A549 treated with DMSO at 1 μM for 4 hours (cell line): ENCODE results near the gene MTO1. TPM values are rescaled to one million over a fixed set of nuclear protein-coding genes. Genes with fewer than 3 reads are reported as not detected.

ENCODE experiments used
- total RNA-seq: library from RNA; stranded (reverse); fragments of 200-300 nt; extraction: Qiagen RNA extraction; gene quantifications from 5 replicates; pipeline ENCODE4 v1.2.3, GENCODE V29; 2022; ENCODE audit warnings: low read depth

The MTO1 gene
- 10.1 to 12.9 TPM (median 12.0 TPM) in 5 replicates for total RNA-seq

GRCh38 chr6:73461537-73462350, at the start of gene MTO1:
Gene MTO1 (plus strand): TSS chr6:73461737. CDS start chr6:73461855, 118 bp downstream.

GRCh38 chr6:73452107-73452461, 9.5 kb upstream of the MTO1 start, which contains the start of gene CGAS:
Gene CGAS (minus strand): TSS chr6:73452297. CDS start chr6:73452181, 116 bp downstream.

GRCh38 chr6:73520688-73521350, 59.3 kb downstream of the MTO1 start, which contains the start of gene EEF1A1:
Gene EEF1A1 (minus strand): TSS chr6:73521032. CDS start chr6:73520026, 1,006 bp downstream.

Other genes starting within 250 kb of the MTO1 start
- 0.20 to 0.81 TPM (median 0.35 TPM) in 4 of 5 replicates, not detected in the other for gene KHDC1L, start 236.2 kb upstream of the MTO1 start, total RNA-seq
- 3.0 to 4.6 TPM (median 4.0 TPM) in 5 replicates for gene KHDC1, start 198.5 kb upstream of the MTO1 start, total RNA-seq
- not detected in 5 replicates for gene DPPA5, start 107.5 kb upstream of the MTO1 start, total RNA-seq
- not detected in 5 replicates for gene KHDC3L, start 99.1 kb upstream of the MTO1 start, total RNA-seq
- not detected in 5 replicates for gene OOEP, start 91.8 kb upstream of the MTO1 start, total RNA-seq
- gene DDX43, start 66.9 kb upstream of the MTO1 start, total RNA-seq = not detected in 5 replicates
- gene CGAS, start 9.4 kb upstream of the MTO1 start, total RNA-seq = 4.5 to 7.5 TPM (median 6.8 TPM) in 5 replicates
- gene EEF1A1, start 59.3 kb downstream of the MTO1 start, total RNA-seq = 7,709 to 8,283 TPM (median 7,930 TPM) in 5 replicates
- 8.8 to 10.6 TPM (median 9.2 TPM) in 5 replicates for gene SLC17A5, start 192.3 kb downstream of the MTO1 start, total RNA-seq
- 23.1 to 42.9 TPM (median 32.3 TPM) in 5 replicates for gene CD109, start 234.5 kb downstream of the MTO1 start, total RNA-seq